Measurements from ENCODE around the gene ST6GALNAC6.
"Not testable (repeated sequence)": the region's sequence is repeated elsewhere in the genome, so short reads cannot be mapped to it uniquely, and the experiment has no call there.

ST6GALNAC6 gene

DNA sequence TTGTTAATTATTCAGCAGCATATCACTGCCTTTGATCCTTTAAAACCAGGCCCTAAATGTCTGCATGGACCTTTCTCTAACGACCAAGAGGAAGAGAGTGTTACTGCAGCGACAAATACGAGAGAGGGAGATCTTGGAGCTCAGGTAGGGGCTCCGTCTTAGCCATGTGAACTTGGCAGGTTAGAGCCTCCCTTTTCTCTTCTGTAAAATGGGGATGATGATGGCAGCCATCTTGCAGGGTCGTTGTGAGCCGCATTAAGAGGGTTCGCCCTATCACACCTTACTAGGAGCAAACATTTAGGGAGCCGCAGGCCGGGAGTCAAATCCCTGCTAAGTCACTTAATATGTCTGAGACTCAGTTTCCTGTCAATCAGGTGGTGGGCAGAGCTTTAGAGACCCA, 46.6 kb downstream of the ST6GALNAC6 start:
- DNase-seq, result no peak

DNA sequence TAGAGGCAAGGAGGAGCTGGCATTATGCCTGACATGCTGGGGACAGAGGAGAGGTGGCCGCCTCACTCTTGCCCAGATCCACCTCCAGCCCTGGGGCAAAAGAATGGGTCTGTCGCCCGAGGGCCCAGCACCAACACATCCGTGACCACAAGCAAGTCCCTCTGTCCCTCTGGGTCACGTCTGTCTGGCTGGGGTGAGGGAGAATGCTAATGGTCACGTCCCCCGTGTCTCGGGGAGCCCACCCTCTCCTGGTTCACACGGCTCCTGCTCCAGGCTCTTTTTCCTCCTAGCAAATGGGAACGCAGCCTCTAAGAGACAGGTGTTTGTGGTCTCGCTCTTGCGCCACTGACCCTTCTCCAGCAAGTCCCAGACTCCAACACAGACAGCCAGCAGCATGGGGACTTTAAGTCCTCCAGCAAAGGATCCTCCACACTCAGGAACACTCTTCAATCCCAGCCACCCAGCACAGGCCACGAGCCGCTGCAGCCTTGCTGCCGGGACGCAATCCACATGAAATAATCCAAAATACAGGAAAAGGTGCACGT, 49.0 kb downstream of the ST6GALNAC6 start:
- DNase-seq, result no peak

- DNase-seq, result no peak
Measured at GRCh38 chr9:127848756-127849504, 50.5 kb downstream of the ST6GALNAC6 start.

DNA sequence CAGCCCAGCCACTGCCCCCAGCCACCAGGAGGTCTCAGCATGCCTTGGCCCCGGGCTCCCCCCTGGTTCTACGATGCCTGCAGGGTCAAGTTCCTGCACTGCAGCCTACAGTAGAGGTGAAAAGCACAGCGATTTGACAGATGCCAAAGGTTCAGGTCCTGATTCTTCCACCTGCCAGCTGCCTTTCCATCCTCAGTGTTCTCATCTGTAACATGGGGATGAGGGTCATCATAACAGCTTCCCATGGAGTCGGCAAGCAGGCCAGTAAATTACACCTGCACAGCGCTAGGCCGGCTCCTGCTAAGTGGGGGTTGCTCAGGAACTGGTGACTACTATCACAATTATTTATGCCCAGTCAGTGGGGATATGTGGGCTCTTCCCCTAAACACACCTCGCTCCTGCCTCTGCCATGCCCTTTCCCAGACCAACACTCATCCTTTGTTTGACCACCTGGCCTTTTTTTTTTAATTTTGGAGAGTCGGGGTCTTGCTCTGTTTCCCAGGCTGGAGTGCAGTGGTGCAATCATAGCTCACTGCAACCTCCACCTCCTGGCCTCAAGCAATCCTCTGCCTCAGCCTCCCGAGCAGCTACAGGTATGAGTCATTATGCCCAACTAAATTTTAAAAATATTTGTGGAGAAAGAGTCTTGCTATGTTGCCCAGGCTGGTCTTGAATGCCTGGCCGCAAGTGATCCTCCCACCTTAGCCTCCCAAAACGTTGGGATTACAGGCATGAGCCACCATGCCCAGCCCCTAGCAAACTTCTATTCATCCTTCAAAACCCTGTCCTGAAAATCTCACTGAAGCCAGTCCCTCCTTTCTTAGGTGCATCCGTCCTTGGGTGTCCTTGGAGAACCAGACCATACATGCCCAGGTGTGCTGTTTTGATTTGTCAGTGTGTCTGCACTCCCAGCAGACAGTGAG, 51.3 kb downstream of the ST6GALNAC6 start:
- DNase-seq, result no peak

- no peak for DNase-seq
Measured at GRCh38 chr9:127847178-127847510, 52.3 kb downstream of the ST6GALNAC6 start.

DNA sequence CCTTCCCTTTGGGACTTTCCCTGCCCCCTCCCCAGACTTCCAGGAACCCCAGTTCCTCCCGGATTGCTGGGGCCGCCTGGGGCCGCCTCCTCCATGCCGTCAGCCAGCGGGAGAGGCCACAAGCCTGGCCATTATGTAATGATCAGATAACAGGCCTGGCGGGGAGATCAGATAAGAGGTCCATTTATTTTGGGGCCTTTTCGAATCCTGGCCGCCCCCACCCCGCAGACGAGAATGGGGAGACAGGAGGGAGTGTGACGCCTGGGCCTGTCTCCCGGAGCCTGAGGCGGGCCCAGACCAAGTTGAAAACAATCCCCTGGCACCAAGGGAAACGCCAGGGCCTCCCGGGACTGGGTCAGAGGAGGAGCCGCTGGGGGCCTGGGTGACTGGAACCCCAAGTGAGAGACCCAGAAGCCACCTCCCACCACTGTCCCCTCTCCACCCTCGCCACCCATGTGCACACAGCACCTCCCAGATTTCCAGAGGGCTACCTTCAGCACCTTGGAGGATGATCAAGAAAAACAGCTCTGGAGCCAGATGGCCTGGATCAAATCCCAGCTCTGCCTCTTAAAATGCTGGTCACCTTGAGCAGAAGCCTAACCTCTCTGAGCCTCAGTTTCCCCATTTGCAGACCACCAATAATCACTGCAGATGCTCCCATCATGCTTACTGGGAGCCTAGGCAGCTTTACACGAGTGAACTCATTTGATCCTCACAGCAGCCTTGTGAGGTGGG, 52.8 kb downstream of the ST6GALNAC6 start:
- DNase-seq, result no peak

GRCh38 chr9:127845619-127846018, 53.8 kb downstream of the ST6GALNAC6 start:
- DNase-seq, result not testable (repeated sequence)

- no peak for DNase-seq
Measured at GRCh38 chr9:127844821-127845359, 54.5 kb downstream of the ST6GALNAC6 start.

DNA sequence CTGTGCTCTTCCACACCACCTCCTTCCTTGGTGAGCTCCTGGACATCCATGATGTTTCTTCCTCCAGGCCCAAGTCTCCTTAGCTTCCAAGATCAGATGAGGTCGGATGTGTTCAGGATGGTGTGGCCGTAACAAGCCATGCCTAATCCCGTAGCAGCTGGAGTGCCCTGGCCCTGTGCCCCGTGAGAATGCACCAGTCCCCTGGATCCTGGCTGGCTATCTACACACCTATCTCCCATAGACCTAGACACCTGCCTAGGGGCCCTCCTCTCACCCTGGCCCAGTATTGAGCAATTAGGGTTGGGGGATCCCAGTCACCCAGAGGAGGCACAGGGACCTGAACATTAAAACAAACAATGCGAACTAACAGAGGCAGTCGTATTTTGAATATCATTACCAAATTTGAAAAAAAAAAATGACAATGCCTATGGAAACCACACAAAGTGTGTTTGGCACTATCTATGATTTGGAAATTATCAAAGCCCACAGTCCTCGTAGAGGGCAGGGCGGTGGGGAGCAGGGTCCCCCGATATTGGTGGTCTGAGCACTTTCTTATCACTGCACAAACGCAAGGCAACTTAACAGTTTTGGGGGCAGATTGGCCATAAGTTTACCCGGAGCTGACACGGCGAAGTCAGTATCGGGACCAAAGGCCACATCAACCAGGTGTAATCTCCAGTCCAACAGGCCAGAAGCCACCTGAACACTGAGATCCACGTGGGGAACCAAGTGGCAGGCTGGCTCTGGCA, 58.1 kb downstream of the ST6GALNAC6 start:
- DNase-seq, result no peak

GRCh38 chr9:127838375-127839078, 60.9 kb downstream of the ST6GALNAC6 start:
- no peak for DNase-seq

- DNase-seq, result no peak
Measured at GRCh38 chr9:127837346-127837745, 62.1 kb downstream of the ST6GALNAC6 start.

GRCh38 chr9:127836561-127836960, 62.8 kb downstream of the ST6GALNAC6 start:
- not testable (repeated sequence) for DNase-seq

DNA sequence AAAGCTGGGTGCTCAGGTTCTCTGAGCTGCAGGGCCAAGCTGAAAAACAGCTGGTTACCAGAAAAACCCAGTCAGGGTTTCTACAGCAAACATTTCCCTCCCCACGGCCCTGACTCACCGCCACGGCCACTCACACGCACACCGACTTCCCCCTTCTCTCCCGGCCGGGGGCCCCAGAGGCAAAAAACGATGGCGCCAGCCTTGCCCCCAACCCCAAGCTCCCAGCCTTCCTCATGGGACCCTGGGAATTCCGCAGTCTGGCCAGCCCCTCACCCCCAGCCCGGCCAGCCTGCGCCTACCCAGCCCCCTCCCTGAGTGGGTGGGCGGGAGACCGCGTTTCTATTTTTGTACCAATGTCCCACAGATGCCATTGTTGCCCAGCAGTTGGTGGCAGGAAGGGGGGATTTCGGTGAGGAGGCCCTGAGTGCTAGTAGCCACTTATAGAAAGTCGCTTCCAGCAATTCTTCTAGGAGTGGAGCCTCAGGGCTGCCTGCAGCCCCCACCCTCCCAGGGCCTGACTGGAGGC, 63.3 kb downstream of the ST6GALNAC6 start:
- no peak for DNase-seq
